HG03039 (cell line): ENCODE results near the gene METTL23.

Experiments used
- ATAC-seq: cut with Tn5 transposase; IDR thresholded peaks from one replicate; pipeline ENCODE4 v1.9.1; 2021; ENCODE audit warnings: mild to moderate bottlenecking, moderate library complexity; ENCODE audit not compliant: unreplicated experiment

The METTL23 gene

DNA sequence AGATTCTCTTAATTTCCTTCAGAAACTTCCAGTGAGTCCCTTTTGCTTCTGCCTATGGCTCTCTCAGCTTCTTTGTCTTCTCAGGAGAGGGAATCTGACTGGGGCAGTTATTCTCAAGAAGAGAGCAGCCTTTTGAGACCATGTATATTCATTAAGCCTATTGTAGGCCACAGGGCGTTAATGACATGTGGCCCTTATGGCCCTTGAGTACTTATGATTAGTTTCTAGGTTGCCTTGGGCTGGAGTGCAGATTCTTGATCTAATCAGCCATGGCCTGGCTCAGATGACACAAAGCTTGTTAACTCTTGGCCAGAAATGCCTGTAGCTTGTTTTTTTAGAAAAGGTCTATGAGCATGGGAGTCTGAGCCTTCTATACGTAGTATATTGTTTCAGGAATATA is 28.6 kb downstream of the METTL23 start:
- no peak for ATAC-seq

DNA sequence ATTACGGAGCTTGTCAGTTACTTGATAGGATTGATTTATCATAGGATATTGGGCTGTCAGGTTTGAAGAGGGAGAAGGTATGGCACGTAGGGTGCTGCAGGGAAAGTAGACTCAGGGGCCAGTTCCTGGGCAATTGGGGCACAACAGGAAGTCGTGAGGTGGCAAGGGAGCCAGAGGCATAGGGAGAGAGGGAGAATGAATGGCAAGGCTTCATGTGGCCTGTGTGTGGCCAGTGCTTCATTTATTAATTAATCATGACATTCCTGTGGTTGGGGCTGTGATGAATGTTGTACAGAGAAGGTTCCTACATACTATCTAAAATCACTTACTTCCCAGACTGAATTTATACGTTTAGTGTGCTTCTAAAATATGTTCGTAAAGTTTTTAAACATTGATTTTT is 30.6 kb downstream of the METTL23 start:
- ATAC-seq = no peak

DNA sequence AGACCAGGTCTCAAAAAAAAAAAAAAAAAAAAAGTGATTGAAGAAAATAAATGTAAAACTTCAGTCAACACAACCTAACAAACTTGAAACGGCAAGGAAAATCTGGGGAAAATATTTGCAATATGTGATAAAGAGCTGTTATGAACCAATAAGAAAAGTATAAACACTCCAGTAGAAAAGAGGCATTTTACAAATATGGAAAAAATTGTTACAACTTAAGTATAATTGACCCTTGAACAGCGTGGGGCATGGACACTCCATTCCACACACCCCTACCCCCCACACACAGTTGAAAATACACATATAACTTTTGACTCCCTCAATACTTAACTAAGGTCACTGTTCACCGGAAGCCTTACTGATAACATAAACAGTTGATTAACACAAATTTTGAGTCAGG is 31.9 kb downstream of the METTL23 start:
- no peak for ATAC-seq

DNA sequence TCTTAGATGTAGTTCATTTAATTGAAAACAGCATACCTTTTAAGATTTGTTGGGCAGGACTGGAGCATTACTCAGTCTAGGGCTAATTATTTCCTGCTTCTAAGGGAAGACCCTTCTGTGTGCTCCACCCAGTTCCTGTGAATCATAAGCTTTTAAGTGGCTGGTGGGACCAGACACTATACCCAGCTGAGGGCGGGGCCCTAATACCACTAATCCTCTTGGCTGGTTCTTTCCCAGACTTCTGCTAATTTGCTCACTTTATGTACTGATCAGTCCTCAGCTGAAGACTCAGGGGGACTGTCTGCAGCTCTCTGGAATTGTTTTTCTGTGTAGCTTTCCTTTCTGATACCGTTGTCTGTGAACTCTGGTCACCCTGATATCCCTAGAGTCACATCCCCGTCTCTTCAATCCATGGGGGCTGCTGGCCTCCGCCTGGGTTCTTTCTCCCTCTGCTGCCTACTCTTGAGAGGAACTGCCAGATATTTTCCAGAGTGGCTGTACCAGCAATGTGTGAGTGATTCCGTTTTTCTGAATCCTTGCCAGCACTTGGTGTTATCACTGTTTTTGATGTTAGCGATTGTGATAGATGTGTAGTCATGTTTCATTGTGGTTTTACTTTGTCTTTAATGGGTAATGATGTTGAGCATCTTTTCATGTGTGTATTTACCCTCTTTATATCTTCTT is 46.3 kb downstream of the METTL23 start:
- no peak for ATAC-seq

DNA sequence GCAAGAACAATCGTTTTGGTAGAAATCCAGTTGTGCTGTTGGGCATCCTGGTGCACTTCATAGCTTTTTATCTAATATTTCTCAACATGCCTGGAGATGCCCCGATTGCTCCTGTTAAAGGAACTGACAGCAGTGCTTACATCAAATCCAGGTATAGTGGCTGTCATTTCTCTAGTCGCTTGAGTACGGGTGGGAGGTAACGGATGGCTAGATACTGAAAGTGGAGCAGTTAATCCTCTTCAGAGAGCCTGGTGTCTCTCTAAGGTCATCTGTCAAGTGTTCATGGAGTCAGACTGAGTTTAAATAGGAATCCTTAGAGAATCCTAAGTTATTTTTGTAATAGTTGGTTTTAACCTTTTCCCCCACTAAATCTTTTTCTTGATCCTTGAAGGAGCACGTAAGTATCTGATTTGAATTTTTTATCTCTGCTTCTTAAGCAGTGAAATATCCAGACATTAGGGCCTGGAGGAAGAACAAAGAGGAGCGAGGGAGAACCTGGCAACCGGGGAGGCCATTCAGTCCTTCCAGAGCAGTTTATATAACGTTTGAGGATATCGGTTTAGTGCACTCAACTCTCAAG is 48.5 kb downstream of the METTL23 start:
- no peak for ATAC-seq

GRCh38 chr17:76781056-76781982 is 54.7 kb downstream of the METTL23 start:
- ATAC-seq = no peak

- ATAC-seq = no peak
Observed at GRCh38 chr17:76783146-76783545, 56.5 kb downstream of the METTL23 start.
